GM18508 (cell line): ENCODE results near the gene BACH2.
"Not testable (repeated sequence)": the region's sequence is repeated elsewhere in the genome, so short reads cannot be mapped to it uniquely, and the experiment has no call there.

Experiments used
- ATAC-seq: cut with Tn5 transposase; IDR thresholded peaks from one replicate; pipeline ENCODE4 v1.9.1; 2021; ENCODE audit warnings: moderate number of reproducible peaks; ENCODE audit not compliant: insufficient read depth, unreplicated experiment

Gene BACH2

DNA sequence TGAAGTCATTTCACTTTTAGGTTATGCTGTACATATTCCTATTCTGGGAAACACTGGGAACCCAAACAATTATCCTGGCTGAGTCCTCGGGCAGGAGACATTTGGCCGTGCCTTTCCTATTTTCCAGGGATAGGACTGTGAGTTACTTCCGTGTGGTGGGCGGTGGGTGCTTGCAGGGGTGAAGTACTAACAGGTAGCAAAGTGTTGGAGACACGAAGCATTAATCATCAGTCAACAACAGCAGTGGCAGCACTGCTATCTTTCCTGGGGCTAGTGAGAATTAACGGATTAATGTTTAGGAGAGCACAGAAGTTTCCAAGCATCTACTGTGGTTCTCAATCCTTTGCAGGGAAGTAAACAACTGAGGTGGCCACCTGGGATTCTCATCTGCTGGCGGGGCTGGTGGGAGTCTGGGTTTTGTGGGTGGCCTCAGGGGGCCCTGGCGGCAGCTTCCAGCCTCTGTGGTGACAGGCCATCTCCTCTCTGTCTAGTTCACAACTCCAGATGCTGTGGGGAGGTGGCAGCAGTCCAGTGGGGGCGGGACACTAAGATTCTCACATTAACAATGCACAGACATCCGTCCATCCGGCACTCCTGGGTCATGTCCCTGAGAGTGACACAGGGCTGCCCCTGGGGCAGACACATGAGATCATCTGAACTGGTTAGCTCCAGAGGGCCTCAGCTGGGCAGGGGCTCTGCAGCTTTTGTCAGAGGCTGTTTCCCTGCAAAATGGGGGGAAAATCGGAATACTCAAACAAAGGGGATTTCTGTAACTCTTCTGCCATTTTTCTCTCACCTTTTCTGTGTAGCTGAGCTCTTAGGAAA, 311.5 kb downstream of the BACH2 start:
- no peak for ATAC-seq

DNA sequence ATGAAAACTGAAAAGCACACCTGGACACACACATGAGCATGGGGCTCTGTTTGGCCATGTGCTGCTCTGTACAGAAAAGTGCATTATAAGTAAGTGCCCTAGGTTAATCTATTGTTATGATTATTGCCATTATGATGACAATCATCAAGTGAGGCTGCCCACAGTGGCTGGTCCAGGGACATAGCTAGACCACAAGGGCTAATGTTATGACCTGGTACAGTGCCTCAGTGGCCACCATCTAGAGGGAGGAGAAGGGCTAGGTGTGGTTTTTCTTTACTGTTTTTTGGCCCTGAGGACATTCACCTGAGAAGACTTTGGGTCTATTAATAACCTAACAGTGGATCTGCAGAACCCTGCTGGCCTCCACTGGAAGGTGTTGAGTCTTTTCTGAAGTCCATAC, 316.3 kb downstream of the BACH2 start:
- no peak for ATAC-seq

DNA sequence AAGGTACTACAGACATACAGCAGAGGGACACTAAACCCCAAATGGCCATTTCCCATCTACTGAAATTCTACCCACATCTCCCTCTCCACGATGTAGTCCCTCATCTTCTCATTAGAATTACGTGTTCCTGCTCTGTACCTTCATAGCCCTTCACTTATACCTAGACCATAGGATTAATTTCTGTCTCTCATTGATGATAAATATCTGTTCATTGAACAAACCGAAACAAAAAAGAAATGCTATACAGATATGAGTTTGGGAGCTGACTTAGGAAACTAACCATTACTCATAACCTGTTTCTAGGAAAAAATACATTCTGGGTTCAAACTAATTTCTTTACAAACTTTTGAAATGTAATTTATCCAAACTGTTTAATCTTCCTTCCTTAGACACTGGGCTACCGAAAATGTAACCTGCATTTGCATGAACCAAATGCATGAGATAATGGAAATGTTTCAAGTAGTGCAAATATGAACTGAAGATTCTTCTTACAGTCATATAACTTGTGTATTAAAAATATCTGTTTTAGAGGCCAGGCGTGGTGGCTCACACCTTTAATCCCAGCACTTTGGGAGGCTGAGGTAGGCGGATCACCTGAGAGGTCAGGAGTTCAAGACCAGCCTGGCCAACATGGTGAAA, 317.0 kb downstream of the BACH2 start:
- no peak for ATAC-seq

DNA sequence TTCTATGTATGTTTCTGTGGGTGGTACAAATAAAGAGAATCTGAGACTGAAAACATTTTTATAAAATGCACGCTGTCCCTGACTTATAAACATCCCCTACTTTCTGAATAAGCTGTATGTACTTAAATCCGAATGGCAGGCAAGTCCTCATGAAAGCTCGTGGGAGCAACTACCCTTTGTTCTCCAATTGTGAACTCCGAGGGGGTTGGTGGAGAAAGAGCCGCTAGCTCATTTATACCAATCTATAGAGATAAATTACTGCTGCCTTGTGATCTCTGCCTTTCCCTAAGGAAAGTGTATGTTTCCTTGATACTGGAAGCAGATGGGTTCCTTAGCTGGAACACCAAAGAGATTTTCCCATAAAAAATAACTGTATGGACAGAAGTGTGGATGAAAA, 317.9 kb downstream of the BACH2 start:
- ATAC-seq: no peak

DNA sequence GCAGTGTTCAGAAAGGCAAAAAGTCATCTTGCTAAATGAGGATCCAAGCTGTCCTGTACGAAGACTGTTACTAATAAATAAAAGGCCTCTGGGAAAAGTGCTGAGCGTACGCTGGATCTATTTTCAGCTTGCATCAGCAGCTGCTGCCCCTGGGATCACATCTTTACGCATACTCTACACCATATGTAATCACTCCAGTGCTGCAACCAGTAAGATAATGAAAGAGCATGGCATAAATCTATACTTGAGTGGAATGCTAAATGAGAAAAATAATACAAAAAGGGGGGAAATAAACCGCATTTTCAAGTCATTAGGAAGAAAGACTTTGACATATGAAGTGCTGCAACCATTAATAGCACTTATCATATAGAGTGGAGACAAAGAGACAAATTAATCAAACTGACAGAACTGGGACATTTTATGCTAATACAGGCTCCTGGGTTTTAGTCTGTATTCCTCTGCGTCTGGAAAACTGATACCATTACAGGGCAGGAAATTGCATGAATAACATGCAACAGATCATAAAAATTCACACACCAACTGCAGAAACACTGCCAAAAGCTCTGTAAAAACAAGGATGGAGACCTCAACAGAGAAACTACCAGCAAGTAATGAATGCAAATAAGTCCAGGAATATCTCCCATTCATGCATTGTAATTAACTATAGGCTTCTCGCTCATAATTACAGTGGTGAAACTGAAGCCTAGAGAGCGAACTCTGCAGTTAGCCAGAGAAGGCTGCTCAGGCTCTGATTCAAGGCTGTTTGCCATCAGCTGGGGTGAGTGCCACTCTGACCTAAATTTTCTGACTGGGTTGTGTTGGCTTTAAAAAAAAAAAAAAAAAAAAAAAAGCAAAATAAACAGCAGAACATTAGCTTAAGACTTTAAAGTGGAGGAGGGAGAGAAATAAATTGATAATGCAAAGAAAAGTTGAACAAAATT, 318.6 kb downstream of the BACH2 start:
- no peak for ATAC-seq

DNA sequence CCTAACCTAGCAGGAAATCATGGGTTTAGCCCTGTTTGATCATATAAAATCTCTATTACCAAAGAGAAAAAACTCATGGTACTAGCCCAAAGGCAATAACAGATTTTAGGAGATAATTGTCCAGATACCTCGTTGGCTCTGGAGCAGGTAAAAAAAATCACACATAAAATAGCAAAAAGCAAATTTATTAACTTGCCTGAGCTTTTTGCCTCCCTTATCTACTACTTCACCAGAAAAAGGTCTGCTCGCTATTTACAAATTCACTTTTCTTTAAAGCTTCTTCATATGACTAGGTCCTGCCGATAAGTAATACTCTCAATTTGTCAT, 320.0 kb downstream of the BACH2 start:
- no peak for ATAC-seq

DNA sequence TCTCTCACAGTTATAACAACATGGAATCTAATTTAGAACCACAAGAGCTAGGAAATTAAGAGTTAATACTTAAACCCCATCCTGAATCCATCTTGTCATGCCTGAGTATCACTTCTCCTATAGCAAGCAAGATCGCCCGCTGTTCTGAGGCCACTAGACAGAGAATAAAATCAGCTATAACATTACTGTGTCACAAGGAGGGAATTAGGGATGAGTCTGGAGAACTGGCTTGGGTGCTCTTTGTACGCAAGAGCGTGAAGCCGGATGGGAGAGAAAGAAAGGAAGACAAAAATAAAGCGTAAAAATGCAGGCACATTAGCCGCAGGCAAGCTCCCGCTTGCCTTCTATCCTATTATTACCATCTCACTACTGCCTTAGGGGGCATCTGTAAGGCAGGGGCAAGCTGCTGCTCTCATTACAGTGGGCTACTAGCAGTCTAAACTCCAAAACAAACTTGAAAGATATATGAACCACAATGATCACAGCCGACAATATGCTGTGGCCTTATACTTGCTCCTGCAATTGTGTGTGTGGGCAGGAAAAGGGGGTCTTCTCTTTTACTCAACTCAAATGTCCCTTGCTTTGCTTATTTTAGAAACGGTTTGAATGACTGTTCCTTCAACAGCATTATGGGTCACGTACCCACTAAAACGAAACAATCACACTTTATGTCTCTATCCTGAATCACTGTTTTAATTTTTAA, 320.5 kb downstream of the BACH2 start:
- no peak for ATAC-seq

DNA sequence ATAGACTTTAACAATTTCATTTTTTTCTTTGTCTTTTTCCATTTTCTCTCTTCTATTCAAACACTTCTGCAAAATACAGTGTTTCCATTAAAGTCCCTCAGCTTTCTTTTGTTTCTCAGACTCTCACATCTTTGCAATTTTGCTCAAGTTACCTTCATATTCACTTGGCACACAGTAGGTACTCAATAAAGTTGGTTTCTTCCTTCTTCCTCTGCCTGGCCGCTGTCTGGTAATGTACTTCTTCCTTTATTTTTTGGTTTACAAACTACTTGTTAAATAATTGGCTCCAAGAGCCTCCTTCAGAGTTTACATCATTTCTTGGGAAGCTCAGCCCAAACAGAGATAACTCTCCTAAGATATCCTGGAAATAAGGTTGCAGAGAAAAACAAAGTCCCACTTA, 321.3 kb downstream of the BACH2 start:
- ATAC-seq: no peak

DNA sequence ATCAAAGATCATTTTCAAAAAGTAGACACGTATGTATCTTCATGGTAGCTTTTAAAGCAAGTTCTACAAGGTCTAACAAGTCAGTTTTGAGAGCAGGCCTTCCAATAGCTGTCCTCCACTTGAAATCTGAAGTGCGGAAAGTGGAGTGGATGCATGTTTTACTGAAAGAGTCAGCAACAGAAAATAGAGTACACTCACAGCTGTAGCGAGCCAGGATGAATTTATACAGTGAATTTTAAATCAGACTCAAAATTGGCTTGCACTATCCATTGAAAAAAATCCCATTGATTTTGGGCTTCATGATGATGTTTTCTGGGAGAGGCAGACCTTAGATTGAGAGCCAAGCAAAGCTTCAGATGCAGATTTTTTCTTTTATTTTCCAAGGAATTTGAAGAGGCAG, 321.8 kb downstream of the BACH2 start:
- ATAC-seq: no peak

DNA sequence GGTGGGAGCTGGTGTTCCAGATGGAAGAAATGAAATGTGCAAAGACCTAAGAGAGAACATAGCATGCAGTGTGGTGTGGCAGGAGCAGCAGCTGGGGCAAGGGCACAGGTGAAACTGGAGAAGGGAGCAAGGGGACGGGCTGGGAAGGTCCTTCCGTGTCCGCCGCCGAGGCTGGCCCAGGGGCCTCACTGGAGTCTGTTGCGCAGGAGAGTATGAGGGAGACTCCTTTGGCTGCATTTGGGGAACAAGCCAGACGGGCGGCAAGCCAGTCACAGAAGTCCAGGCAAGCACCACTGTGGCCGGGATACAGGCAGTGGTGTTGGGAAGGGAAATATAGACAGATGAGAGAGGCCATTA, 324.6 kb downstream of the BACH2 start:
- no peak for ATAC-seq

DNA sequence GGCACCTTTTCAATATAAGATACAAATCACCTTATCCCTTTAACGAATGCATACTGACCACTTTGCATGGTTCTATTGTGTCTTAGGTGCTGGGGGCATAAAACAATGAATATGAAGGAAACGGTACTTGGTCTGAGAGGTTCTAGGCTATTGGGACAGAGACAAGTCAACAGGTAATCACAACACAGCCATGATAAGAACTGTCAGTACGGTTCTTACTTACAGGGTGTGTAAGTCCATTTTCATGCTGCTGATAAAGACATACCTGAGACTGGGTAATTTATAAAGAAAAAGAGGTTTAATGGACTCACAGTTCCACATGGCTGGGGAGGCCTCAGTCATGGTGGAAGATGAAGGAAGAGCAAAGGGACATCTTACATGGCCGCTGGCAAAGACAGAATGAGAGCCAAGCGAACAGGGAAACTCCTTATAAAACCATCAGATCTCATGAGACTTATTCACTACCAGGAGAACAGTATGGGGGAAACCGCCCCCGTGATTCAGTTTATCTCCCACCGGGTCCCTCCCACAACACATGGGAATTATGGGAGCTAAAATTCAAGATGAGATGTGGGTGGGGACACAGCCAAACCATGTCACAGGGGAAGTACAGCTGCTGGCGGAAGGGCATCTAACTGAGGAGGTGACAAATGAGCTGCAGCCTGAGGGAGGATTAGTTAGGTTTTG, 325.2 kb downstream of the BACH2 start:
- not testable (repeated sequence) for ATAC-seq

DNA sequence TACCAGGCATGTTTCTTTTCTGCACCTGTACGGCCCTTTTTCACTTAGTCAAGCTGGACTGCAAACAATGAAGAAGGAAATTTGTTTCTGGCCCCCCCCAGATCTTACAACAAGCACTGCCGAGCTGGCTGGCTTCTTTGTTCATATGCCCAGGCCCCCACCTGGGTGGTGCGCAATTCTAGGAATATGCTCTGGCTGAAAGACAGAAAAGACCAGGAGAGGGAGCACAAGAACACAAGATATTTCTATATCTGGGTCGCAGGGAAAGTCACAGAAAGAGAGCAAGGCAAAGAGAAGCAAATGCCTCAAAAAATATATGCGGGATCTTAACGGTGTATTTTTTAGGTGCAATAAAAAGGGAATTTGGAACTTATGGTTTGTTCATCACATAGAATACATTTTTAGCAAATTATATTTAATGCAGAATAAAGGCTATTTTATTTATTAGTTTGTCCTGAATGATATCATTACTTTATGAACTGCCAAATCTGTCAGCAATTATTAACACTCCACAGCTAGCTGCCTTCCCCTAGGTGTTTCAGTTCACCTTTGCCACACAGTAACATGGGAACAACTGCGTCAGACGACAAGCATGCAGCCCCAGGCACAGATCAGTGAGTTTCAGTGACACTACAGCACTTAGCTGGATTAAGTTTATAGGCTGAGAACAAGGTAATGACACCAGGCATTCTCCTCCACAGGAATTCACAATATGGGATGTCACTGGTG, 325.9 kb downstream of the BACH2 start:
- no peak for ATAC-seq

DNA sequence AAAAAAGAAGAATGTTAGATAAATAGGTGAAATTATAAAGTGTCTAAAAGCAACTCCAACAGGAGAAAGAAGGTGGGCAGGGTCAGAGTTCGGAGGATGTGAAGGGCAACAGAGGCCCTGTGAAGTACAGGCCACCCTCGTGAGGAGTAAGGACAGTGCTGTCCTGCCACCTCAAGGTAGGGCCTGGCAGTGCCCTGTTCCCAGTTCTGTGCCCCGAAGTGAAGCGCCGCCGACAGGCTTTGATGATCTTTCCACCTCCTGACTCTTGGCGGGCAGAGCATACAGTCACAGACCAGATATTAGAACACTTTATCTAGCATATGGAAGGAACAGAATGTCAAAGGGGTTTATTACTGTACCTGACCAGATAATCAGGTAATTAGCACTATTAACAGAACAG, 326.6 kb downstream of the BACH2 start:
- no peak for ATAC-seq

DNA sequence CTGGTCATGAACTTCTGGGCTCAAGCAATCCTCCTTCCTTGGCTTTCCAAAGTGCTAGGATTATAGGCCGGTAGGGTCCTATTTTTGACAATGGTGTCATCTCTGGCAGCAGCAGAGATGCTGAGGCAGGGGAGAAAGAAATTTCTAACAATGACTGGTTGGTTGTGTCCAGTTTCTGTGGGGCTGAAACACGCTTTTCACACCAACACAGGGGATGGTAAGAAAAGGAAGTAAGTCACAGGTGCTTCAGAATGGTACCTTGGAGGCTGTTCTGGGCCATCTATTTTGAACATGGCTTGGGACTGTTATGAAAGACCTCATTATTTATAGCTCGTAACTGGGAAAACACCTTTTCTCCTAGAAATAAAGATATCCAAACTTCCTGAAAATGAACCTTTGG, 329.7 kb downstream of the BACH2 start:
- no peak for ATAC-seq

DNA sequence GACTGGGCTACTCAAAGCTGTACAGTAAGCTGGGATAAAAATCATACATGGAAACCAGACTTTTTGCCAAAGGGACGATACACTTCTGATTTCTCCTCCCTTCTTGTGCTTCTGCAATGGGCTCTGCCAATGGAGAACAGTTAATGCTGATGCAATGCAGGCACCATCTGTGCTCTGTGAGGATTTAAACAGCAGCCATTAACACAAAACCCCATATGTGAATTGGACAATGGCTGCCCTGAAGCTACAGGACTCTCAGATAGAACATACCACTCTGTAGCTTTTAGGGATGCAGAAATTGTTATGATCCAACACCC, 330.5 kb downstream of the BACH2 start:
- no peak for ATAC-seq

DNA sequence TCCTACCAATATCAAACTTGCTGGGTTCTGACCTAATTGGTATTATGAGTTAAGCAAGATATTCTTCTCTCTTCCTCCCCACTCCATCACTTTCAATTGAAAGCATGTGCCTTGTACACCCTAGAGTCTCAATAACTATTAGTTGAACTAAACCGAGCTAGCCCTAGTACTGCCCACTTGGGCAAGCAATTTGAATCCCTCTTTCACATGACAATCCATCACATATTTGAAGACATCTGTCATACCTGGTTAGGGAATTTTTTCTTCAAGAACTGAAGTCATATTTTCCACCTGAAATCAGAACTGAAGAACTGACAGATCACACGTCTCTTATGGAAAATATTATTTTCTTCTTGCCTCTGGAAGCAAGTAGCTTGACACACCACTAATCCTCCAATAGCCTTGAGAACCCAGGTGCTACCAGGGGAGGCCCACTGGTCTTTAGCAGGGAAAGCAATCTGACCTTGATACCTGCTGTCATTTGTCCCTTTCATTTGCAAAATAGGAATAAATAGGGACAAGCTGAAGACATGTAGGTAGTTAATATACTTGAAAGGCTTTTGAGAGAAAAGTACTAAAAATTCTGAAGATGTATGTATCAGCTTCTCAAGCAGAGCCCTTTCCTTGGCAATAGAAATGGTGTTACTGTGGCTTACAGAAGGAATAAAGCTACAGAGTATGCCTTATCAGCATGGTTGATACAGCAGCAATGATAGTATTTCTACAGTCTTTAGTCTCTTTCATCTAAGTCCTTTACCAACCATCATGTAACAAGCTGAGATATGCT, 331.0 kb downstream of the BACH2 start:
- ATAC-seq: no peak

DNA sequence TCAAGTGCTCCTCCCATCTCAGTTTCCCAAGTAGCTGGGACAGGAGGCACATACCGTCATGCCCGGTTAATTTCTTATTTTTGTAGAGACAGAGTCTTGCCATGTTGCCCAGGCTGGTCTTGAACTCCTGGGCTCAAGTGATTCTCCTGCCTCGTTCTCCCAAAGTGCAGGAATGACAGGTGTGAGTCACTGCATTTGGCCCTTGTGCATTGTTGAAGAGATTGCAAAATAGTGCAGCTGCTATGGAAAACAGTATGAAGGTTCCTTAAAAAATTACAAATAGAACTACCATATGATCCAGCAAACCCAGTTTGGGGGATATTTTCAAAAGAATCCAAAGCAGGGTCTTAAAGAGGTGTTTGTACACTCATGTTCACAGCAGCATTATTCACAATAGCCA, 333.3 kb downstream of the BACH2 start:
- ATAC-seq: no peak

DNA sequence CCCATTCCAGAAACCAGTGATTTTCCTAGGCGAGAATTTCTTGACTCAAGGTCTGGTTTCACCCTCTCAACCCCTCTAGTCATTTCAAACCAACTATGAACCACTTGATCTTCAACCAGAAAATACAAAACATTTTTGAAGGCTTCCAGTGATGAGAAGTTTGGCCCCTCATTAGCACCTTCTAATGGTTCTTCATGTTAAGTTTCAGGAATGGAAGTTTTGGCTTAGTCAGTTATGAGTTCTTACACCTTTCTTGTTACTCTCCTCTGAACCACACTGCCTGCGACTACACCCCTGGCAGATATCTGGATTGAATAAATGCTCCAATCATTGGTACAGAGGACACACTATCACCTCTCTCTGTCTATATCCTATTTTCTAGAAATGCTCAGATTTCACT, 335.2 kb downstream of the BACH2 start:
- no peak for ATAC-seq

DNA sequence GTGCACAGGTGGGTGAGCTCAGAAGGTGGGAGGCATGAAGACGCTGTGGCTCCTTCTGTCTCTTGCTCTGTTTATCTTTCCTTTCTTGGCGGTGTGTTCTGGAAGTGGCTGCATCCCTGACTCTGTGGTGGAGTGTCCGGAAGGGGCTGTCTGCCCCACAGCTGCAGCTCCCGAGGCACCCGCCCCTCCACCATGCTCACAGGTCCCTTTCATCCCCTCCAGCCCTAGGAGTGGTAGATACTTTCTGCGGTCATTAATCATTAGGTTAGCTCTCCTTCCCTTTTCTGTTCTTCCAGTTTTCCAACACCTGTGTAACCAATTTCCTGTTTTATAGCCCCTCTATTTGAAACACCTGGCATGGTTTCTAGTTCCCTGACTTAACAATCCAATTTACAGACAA, 336.8 kb downstream of the BACH2 start:
- no peak for ATAC-seq
